Measurements from ENCODE around the gene XAF1. TPM values are rescaled to one million over a fixed set of nuclear protein-coding genes. Genes with fewer than 3 reads are reported as not detected.

Gene XAF1
- polyA plus RNA-seq, 1 of the 3 experiments (the other 2 are of a cell fraction), result 0.03 TPM

DNA sequence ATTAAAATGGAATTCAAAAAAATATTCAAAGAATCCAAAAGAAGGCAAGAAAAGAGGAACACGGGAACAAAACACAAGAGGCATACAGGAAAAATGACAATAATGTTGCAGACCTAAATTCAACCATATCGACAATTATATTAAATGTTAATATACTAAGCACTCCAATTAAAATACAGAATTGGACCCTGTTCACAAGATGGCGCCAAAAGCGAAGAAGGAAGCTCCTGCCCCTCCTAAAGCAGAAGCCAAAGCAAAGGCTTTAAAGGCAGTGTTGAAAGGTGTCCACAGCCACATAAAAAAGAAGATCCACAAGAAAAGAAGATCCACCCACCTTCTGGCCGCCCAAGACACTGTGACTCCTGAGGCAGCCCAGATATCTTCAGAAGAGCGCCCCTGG, 6.3 kb upstream of the XAF1 start:
- Histone ChIP-seq H3K27ac (ENCODE audit: low read depth in 2 of 2, low read length in 1 of 2) (no peak overlapping the region), H2AFZ (ENCODE audit: low read depth) (no peak overlapping the region), H3K4me1 (ENCODE audit: control insufficient read depth in 1 of 2, insufficient read depth in 2 of 2, low read depth in 1 of 2, low read length in 1 of 2) (peaks cover 0 to 13% of the 10 kb centered on the region in 2 experiments; a peak in 2 of 4 replicates), H4K20me1 (ENCODE audit: insufficient read depth) (no peaks in the 10 kb centered on the region), H3K36me3 (replicated peaks in 1 of 2; ENCODE audit: control insufficient read depth in 1 of 2, insufficient read depth in 2 of 2, low read length in 1 of 2) (no peaks in the 10 kb centered on the region), H3K79me2 (ENCODE audit: insufficient read depth) (no peaks in the 10 kb centered on the region), H3K9me3 (no peaks in the 10 kb centered on the region), H3K27me3 (ENCODE audit: insufficient read depth) (peaks cover 6% of the 10 kb centered on the region; the same call in 1 of the 2 replicates), H3F3A (replicated peaks; ENCODE audit: insufficient read depth) (peaks cover 12% of the 10 kb centered on the region), H3K4me3 (ENCODE audit: low read depth in 2 of 2, low read length in 1 of 2) (no peak overlapping the region), H3K9me2 (no peaks in the 10 kb centered on the region), H3K9ac (no peak overlapping the region), H3K4me2 (no peak overlapping the region)
- ChIA-PET CTCF (no interaction called here), POLR2A (no interaction called here)
- no peak for TF ChIP-seq NFIC (IDR thresholded peaks at IDR 0.05; ENCODE audit: borderline replicate concordance)
- no peak for TF ChIP-seq NRF1 (IDR thresholded peaks at IDR 0.05; ENCODE audit: low read depth, low read length)
- TF ChIP-seq JUND (IDR thresholded peaks at IDR 0.05), result no peak
- TF ChIP-seq, protein P1, sequence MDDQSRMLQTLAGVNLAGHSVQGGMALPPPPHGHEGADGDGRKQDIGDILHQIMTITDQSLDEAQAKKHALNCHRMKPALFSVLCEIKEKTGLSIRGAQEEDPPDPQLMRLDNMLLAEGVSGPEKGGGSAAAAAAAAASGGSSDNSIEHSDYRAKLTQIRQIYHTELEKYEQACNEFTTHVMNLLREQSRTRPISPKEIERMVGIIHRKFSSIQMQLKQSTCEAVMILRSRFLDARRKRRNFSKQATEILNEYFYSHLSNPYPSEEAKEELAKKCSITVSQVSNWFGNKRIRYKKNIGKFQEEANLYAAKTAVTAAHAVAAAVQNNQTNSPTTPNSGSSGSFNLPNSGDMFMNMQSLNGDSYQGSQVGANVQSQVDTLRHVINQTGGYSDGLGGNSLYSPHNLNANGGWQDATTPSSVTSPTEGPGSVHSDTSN (IDR thresholded peaks at IDR 0.05), result no peak
- no peak for TF ChIP-seq TEAD4 (IDR thresholded peaks at IDR 0.05; ENCODE audit: borderline replicate concordance, insufficient read depth)
- TF ChIP-seq SIN3A (IDR thresholded peaks at IDR 0.05; ENCODE audit: borderline replicate concordance, low read depth, low read length), result no peak
- TF ChIP-seq RXRA (IDR thresholded peaks at IDR 0.05; ENCODE audit: borderline replicate concordance, low read depth), result no peak
- 32% methylated on average over 6 of the region's 6 CpGs for WGBS (ENCODE audit: low lambda C conversion rate)
- DNase-seq, result no peak

DNA sequence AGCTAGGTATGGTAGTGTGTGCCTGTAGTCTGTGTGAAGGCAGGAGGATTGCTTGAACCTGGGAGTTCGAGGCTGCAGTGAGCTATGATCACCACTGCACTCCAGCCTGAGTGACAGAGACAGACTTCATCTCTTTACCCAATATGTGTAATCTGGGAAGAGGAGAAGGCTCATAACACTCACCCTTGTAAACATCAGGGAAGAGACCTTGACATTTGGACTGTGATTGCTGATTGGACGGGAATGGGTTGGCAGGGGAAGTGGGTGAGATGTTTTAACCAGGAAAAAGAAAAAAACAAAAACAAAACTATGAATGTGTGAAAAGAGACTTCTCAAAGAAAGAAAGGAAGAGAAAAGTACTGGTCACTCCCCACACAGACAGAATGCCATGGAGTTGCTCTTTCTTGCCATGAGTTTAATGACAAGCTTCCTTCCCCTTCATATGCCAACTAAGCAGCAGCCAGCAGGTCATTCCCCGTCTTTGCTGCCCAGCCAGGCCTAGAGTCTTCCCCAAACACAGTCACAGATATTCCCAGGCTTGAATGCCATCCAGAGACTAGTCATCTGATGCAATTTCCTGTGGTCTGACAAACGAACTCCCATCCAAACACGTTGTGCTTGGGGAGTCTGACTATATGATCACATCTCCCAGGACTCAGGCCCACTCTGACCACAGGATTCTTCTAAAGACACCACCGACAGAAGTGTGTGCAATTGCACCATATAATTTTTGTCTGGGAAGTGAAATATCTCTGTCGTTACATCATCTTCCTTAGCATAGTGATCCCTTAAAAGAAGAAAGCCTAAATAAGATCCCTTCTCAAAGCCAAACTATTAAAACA, 3.6 kb upstream of the XAF1 start:
- POLR2A ChIA-PET, result no interaction called here
- Histone ChIP-seq H3K27me3 (ENCODE audit: insufficient read depth) (no peaks in the 10 kb centered on the region), H3K4me3 (ENCODE audit: low read depth in 2 of 2, low read length in 1 of 2) (no peak overlapping the region), H4K20me1 (ENCODE audit: insufficient read depth) (no peaks in the 10 kb centered on the region), H2AFZ (ENCODE audit: low read depth) (peak overlapping the region; percentile 88), H3K79me2 (ENCODE audit: insufficient read depth) (no peaks in the 10 kb centered on the region), H3K9ac (peak overlapping the region; percentile 62), H3K9me2 (no peaks in the 10 kb centered on the region), H3K9me3 (no peaks in the 10 kb centered on the region), H3K4me2 (peak overlapping the region; percentile 47), H3K4me1 (ENCODE audit: control insufficient read depth in 1 of 2, insufficient read depth in 2 of 2, low read depth in 1 of 2, low read length in 1 of 2) (peaks cover 4 to 13% of the 10 kb centered on the region in 2 experiments; a peak in 3 of 4 replicates), H3K36me3 (replicated peaks in 1 of 2; ENCODE audit: control insufficient read depth in 1 of 2, insufficient read depth in 2 of 2, low read length in 1 of 2) (no peaks in the 10 kb centered on the region), H3K27ac (ENCODE audit: low read depth in 2 of 2, low read length in 1 of 2) (peak overlapping the region in 1 of 2 experiments; percentile 92; a peak in 2 of 4 replicates), H3F3A (replicated peaks; ENCODE audit: insufficient read depth) (peaks cover 12% of the 10 kb centered on the region)
- DNase-seq, result no peak
- WGBS (ENCODE audit: low lambda C conversion rate), result 28% methylated on average over 7 of the region's 7 CpGs
- CTCF ChIA-PET, result no interaction called here
- TF ChIP-seq, protein P2, sequence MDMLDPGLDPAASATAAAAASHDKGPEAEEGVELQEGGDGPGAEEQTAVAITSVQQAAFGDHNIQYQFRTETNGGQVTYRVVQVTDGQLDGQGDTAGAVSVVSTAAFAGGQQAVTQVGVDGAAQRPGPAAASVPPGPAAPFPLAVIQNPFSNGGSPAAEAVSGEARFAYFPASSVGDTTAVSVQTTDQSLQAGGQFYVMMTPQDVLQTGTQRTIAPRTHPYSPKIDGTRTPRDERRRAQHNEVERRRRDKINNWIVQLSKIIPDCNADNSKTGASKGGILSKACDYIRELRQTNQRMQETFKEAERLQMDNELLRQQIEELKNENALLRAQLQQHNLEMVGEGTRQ (IDR thresholded peaks at IDR 0.05; ENCODE audit: borderline replicate concordance, low read depth, low read length), result no peak
- peak; percentile 55; the same call in 1 of the 2 replicates for TF ChIP-seq NFIC (IDR thresholded peaks at IDR 0.05; ENCODE audit: borderline replicate concordance)
- TF ChIP-seq CHD2 (IDR thresholded peaks at IDR 0.05; ENCODE audit: low read length, partially characterized antibody), result no peak
- TF ChIP-seq, protein P3, sequence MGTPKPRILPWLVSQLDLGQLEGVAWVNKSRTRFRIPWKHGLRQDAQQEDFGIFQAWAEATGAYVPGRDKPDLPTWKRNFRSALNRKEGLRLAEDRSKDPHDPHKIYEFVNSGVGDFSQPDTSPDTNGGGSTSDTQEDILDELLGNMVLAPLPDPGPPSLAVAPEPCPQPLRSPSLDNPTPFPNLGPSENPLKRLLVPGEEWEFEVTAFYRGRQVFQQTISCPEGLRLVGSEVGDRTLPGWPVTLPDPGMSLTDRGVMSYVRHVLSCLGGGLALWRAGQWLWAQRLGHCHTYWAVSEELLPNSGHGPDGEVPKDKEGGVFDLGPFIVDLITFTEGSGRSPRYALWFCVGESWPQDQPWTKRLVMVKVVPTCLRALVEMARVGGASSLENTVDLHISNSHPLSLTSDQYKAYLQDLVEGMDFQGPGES (IDR thresholded peaks at IDR 0.05; ENCODE audit: low read depth, low read length), result no peak
- TF ChIP-seq, protein P4, sequence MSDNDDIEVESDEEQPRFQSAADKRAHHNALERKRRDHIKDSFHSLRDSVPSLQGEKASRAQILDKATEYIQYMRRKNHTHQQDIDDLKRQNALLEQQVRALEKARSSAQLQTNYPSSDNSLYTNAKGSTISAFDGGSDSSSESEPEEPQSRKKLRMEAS (IDR thresholded peaks at IDR 0.05; ENCODE audit: low read depth), result peak; percentile 54; the same call in 1 of the 2 replicates
- no peak for TF ChIP-seq RAD21 (IDR thresholded peaks at IDR 0.05; ENCODE audit: low read length)
- peak; percentile 31; the same call in 1 of the 2 replicates for TF ChIP-seq GABPA (IDR thresholded peaks at IDR 0.05; ENCODE audit: low read depth)
- TF ChIP-seq NRF1 (IDR thresholded peaks at IDR 0.05; ENCODE audit: low read depth, low read length), result no peak
- no peak for TF ChIP-seq YY1 (IDR thresholded peaks at IDR 0.05; ENCODE audit: low read depth)
- TF ChIP-seq, protein P5, sequence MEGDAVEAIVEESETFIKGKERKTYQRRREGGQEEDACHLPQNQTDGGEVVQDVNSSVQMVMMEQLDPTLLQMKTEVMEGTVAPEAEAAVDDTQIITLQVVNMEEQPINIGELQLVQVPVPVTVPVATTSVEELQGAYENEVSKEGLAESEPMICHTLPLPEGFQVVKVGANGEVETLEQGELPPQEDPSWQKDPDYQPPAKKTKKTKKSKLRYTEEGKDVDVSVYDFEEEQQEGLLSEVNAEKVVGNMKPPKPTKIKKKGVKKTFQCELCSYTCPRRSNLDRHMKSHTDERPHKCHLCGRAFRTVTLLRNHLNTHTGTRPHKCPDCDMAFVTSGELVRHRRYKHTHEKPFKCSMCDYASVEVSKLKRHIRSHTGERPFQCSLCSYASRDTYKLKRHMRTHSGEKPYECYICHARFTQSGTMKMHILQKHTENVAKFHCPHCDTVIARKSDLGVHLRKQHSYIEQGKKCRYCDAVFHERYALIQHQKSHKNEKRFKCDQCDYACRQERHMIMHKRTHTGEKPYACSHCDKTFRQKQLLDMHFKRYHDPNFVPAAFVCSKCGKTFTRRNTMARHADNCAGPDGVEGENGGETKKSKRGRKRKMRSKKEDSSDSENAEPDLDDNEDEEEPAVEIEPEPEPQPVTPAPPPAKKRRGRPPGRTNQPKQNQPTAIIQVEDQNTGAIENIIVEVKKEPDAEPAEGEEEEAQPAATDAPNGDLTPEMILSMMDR (IDR thresholded peaks at IDR 0.05), result no peak
- TF ChIP-seq, protein P1 (IDR thresholded peaks at IDR 0.05), result peak; percentile 27; the same call in 1 of the 2 replicates
- peak; percentile 8; the same call in 1 of the 2 replicates for TF ChIP-seq JUND (IDR thresholded peaks at IDR 0.05)
- 0 out of 2 replicates have a peak, but pooled peaks have one; percentile 26 for TF ChIP-seq TEAD4 (IDR thresholded peaks at IDR 0.05; ENCODE audit: borderline replicate concordance, insufficient read depth)
- no peak; the same call in 1 of the 2 replicates for TF ChIP-seq FOSL2 (IDR thresholded peaks at IDR 0.05; ENCODE audit: borderline replicate concordance, low read depth)
- TF ChIP-seq EP300 (IDR thresholded peaks at IDR 0.05; ENCODE audit: borderline replicate concordance in 1 of 2, low read depth in 1 of 2, low read length in 1 of 2), result no peak; a peak in 1 of 4 replicates
- no peak for TF ChIP-seq SMC3 (IDR thresholded peaks at IDR 0.05; ENCODE audit: low read depth, low read length)
- no peak for TF ChIP-seq FOXM1 (IDR thresholded peaks at IDR 0.05; ENCODE audit: low read depth)

Data from SK-N-SH (cell line).